Forelimb muscle (tissue), 1 donor: ENCODE measurements around the gene XPA. TPM values are rescaled to one million over a fixed set of nuclear protein-coding genes. Genes with fewer than 3 reads are reported as not detected.
"Not testable (repeated sequence)": the region's sequence is repeated elsewhere in the genome, so short reads cannot be mapped to it uniquely, and the experiment has no call there.

ENCODE experiments used
- DNase-seq: peaks from one replicate; pipeline ENCODE4 v3.0.0-alpha.2; 2013; ENCODE audit warnings: low read depth
- polyA plus RNA-seq: library from polyadenylated mRNA; unstranded; fragments of 120-200 nt; gene quantifications from one replicate; pipeline ENCODE4 v1.2.1, GENCODE V29; 2013; ENCODE audit not compliant: insufficient read length

Gene XPA
- polyA plus RNA-seq, 1 donor, result 19.4 TPM

GRCh38 chr9:97703437-97704344, 6.6 kb upstream of the XPA start:
- no peak for DNase-seq

DNA sequence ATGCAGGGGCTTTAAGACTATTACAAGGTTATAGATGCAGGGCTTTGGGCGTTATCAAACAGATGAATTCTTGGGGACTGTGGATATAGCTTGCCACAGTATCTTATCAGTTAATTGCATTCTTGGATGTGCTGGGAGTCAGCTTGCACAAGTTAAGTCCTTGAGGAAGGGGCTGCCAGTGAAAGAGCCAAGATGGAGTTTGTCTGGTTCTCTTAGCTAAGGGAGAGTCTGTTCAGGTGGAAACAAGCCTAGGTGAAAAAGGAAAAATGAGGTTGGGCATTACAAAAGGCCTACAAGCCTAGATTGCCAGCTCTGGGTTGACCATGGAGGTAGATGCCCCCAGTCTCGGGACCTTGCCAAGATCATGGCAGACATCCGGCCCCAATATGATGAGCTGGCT, 2.7 kb upstream of the XPA start:
- DNase-seq, result not testable (repeated sequence)

DNA sequence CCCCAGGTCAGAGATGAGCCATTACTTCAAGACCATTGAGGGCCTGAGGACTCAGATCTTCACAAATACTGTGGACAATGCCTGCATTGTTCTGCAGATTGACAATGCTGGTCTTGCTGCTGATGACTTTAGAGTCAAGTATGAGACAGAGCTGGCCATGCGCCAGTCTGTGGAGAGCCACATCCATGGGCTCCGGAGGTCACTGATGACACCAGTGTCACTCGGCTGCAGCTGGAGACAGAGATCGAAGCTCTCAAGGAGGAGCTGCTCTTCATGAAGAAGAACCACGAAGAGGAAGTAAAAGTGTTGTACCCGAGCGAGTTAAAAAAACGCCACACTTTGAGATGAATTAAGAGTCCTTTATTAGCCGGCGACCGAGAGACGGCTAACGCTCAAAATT, 2.1 kb upstream of the XPA start:
- not testable (repeated sequence) for DNase-seq

DNA sequence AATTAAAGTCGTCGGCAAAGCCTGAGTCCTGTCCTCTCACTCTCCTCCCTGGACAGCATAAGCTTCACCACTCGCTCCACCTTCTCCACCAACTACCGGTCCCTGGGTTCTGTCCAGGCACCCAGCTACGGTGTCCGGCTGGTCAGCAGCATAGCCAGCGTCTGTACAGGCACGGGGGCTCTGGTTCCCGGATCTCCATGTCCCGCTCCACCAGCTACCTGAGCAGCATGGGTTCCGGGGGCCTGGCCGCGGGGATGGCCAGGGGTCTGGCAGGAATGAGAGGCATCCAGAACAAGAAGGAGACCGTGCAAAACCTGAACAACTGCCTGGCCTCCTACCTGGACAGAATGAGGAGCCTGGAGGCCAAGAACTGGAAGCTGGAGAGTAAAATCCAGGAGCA, 1.7 kb upstream of the XPA start:
- no peak for DNase-seq

DNA sequence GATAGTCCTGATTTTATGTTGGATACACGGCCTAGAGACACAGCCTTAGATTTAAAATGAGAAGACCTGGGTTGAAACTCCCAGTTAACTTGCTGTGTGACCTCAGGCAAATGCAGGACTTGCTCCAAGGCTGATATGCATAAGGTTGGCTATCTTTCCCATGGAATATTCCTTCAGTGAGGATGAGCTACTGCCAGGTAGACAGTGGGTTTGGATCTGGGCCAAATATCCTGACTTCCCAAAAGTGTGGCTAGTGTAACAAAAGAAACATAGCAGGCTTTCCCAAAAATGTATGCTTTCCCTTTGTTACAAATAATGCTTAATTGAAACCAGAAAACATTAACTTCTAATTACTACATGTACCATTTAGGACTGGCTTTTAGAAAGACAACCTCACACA, 697 bp upstream of the XPA start:
- no peak for DNase-seq

DNA sequence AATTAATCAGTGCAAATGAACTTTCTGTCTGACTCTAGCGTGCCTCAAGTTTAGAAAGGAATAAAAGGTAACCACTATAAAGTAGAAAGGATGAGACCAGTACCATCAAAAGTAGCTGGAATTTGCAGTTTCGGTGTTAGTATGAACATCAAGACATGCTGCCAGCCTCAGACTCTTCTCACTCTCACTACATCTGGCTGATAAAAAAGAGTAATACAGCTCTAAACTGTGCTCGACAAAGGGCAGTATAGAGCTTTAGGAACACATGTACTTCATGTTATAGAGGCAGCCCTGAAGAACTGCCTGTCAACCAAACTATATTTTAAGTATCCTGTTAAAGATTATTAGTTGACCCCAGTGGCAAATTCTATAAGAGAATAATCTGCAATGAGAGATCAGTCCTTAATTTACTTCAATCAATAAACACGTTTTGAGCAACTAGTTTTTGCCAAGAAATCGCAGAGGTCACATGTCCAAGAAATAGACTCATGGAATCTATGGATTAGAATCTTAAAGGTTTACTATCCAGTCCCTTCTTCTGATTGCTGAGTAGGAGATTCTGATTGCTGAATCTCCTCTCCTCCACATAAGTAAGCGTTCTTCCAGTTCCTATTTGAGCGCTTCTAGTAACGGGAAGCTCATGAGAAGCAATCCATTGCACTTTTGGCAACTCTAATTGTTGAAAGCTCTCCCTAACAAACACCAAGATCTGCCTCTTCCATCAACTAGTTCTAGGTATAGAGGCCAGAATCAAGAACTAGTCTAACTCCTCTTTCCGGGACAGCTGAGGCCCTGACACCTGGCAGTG, 941 bp downstream of the XPA start:
- DNase-seq, result peak; percentile 14

DNA sequence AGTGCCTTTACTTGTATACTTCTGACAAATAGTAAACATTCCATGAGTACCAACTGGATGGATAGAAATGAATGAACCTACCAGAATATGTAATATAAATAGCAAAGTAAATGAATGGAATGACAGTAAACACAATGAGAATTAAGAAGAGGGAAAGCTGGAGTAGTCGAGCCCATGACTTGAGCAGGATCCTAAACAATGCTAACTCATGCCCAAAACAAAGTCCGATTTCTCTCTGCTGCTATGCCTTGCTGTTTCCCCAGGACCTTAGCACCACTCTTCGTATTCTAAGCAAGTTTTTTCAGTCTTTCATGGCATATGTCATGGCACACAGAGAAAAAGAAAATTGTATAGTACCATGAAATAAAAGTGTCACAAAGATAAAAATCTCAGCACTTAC, 1.8 kb downstream of the XPA start:
- no peak for DNase-seq

DNA sequence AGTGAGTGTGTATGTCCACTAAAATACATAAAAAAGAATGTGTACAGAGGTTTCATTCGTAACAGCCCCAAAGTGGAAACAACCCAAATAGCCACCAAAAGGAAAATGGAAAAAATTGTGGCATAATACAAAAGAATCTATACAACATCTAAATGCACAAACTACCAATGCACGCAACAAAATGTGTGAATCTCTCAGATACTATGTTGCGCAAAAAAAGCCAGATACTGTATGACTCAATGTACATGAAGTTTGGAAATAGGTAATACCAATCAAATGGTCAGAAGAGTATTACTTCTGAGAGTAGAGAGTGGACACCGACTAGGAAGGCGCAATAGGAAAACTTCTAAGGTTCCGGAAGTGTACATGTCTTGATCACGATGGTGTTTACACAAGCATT, 2.4 kb downstream of the XPA start:
- no peak for DNase-seq

DNA sequence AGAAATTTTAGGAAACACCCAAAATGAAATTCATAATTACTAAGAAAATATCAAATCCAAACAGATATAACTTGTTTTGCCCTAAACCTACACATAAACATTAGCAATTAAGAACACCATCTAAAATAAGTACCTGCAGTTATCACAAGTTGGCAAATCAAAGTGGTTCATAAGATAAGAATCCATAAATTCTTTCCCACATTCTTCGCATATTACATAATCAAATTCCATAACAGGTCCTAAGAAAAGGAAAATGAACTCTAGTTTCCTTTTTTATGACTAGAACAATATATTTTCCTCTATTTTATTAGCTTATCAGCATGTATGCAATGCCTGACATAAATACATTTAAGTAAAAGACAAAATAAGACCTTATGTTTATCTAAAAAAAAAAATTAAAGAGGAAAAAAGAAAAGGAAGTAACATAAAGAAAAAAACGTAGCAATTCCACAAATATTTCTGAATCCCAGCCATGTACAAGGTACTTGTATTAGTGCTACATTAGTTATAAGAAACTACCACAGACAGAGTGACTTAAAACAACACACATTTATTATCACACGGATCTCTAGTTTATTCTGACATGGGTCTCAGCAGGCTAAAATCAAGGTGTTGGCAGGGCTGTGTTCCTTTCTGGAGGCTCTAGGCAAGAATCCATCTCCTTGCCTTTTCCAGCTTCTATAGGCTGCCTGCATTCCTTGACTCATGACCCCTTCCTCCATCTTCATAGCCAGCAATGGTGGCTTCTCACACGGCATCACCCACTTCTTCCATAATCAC, 7.5 kb downstream of the XPA start:
- no peak for DNase-seq

DNA sequence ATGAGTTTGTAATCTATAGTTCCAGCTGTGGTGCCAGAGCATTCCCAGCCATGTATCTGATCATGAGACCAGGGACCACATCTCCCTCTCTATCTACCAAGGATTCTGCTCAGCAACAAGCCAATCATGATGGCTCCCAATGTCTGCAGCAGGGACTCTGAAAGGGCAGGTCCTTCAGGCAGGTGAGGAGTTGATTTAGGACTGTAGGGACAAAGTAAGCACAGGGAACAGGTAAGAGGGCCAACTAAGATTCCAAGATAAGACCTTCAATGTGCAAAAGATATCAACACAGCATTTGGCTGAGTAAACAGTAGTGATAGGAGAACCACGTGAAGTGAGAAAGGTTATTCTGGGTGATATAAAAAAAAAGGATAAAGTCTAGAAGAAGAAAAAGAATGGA, 8.5 kb downstream of the XPA start:
- no peak for DNase-seq

DNA sequence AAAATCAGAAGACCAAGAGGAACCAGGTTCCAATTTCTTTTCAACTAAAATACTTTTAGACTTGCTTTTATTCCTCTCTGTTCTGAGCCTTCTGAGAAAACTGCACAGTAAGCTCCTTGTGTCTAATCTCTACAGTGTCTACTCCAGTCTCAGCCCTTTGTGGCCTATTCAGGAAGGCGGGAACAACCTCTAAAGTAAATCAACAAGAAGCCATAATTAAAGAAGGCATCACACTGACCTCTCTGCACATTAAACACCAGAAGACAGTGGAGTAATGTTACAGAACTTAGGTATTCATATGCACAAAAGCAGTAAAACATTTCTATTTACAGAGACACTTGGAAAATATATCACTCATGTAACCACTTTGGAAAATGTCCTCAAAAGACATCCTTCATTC, 14.9 kb downstream of the XPA start:
- DNase-seq, result no peak

GRCh38 chr9:97675655-97676054, 21.5 kb downstream of the XPA start:
- no peak for DNase-seq

DNA sequence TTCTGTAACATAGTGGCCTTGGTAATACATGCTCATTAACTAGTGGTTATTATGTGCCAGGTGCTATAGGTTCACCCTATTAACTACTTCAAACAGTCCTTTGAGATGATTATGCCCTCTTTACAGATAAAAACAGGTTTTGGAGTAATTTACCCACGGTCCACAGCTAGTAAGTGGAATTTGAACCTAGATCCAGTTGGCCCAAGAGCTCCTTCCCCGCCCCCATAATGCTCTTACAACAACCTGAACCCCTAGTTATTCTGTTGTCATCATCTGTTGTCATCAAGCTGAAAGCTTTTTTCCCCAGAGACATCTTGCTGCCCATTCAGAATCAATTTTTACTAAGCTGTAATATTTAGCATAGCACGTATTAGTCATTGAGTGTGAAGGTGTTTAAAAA, 23.2 kb downstream of the XPA start:
- no peak for DNase-seq

- no peak for DNase-seq
Observed at GRCh38 chr9:97672403-97672802, 24.7 kb downstream of the XPA start.

DNA sequence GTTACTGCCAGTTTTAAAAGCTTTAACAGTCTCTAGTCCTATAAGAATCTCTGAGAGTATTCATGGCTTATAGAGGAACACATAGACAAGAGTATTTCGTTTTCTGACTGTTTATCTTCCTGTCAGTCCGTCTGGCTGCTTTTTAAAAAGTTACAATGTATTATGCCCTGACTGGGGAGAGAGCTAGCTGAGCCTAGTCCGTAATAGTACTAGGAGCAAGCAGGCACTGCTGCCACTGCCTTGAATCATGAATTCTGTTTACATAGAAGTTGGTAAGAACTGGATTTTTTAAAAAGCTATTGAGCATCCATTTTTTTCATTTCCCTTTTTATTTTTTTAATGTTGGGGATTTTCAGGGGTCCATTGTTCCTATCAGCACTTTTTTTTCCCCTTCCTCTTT, 26.6 kb downstream of the XPA start:
- no peak for DNase-seq

- no peak for DNase-seq
Observed at GRCh38 chr9:97668485-97668884, 28.7 kb downstream of the XPA start.

GRCh38 chr9:97666907-97667686, 30.0 kb downstream of the XPA start:
- DNase-seq, result no peak

GRCh38 chr9:97665742-97666141, 31.4 kb downstream of the XPA start:
- no peak for DNase-seq

DNA sequence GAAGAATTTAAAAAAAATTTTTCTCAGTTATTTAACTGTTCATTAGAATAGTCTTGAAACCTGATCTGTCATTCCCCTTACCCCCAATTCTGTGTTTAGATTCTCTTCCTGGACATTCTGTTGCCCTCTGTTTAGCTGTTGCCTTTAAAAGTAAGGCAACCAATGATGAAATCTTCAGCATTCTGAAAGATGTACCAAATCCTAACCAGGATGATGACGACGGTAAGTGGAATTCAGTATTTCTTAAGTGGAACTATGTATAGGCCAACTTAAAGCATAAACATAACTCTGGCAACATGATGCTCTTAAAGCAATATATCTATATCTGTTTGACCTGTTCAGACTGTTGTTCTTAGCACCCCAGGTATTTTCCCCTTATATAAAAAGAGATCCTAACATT, 36.3 kb downstream of the XPA start:
- DNase-seq, result no peak

DNA sequence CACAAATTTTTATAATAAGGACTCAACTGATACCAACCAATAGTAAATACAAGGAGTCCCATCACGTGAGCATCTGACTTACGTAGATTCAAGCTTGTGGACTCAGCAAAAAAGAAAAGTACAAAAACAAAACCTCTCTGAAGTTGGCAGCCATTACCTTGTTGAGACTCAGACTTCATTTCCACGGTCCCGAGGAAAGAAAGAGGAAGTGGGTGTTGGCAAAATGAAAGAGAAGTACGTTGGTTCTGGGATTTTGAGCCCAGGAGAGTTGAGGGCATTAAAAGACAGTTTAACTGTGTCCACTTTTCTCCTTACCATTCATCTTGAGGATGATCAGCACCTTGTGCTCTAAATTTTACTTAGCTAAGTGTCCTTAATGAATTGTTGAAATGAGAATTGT, 36.8 kb downstream of the XPA start:
- no peak for DNase-seq

- no peak for DNase-seq
Observed at GRCh38 chr9:97659771-97660170, 37.4 kb downstream of the XPA start.
